ENCODE data around the gene KIF19. TPM values are rescaled to one million over a fixed set of nuclear protein-coding genes. Genes with fewer than 3 reads are reported as not detected.
"Not testable (repeated sequence)": the region's sequence is repeated elsewhere in the genome, so short reads cannot be mapped to it uniquely, and the experiment has no call there.

Gene KIF19
- total RNA-seq, 1 donor from 2014 or later = 0.50 TPM

GRCh38 chr17:74383141-74383540 is 57.1 kb downstream of the KIF19 start:
- intact Hi-C loops (cut with micrococcal nuclease) = no loop called here

DNA sequence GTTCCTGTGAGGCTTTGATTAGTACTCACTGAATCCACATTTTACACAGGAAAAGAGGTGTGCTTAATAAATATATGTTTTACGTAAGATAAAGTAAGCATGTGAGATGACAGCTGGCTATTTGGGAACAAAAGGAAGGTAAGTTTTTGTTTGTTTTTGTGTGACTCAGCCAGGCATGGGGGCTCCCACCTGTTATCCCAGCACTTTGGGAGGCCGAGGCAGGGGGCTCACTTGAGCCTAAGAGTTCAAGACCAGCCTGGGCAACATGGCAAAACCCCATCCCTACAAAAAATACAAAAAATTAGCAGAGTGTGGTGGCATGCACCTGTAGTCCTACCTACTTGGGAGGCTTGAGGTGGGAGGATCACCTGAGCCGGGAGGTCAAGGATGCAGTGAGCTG is 59.2 kb downstream of the KIF19 start:
- intact Hi-C loops (cut with micrococcal nuclease) = no loop called here

DNA sequence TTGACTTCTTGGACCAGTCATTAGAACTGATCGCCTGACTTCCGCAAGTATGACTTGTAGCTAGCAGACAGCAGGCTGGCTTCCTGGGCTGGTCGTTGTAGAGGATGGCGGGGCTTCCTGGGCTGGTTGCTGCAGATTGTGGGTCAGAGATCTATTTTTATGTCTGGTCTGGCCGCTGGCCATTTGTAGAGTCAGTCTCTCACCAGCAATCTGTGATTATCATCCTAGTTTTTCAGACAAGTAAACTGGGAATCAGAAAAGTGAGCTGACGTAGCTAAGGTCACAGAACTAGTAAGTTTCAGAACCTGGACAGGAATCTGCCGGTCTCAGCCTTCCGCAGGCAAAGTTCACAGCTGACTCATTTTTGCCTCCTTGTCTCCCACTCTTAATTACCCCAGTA is 60.4 kb downstream of the KIF19 start:
- intact Hi-C loops (cut with micrococcal nuclease) = no loop called here

DNA sequence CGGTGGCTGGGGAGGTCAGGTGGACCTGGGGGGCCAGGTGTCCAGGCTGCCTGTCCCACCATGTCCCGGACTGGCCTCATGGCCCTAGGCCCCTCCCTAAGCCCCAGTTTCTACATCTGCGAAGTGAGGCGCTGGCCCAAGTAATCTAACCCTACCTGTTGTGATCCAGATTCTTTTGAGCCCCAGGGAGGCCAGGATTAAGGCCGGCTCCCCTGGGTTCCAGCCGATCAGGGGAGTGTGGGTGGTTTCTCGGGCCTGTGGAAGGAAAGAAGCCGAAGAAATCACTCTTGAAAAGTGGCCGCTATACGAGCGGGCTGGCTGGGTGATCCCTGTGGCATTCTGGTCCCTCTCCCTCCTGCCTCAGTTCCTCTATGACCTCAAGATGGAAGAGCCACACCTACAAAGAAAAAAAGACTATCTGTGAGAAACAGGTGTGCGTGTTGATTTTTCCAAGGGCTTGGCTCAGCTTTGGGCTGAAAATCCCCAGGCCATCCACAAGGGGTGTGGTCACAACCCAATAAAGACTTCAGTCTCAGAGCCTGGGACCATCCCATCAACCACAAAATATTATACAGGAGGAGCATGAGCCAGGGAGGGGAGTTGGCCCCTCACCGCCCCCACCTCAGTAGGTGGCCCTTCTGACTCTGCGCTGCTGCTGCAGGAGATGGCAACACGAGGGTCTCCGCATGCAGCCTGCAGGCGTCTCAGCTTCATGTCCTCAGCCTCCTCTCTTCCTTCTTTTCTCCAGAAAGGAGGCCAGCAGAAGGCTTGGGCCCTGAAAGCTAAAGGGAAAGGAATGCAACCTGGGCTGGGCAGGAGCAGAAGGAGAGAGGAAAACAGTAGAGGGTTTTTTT is 61.6 kb downstream of the KIF19 start:
- intact Hi-C loops (cut with micrococcal nuclease) = no loop called here

GRCh38 chr17:74389084-74389753 is 63.2 kb downstream of the KIF19 start:
- intact Hi-C loops (cut with micrococcal nuclease) = no loop called here

GRCh38 chr17:74389937-74390679 is 64.1 kb downstream of the KIF19 start:
- intact Hi-C loops (cut with micrococcal nuclease) = no loop called here

- intact Hi-C loops (cut with micrococcal nuclease) = no loop called here
These were observed 64.9 kb downstream of the KIF19 start for GRCh38 chr17:74390680-74391653.

- intact Hi-C loops (cut with micrococcal nuclease) = no loop called here
These were observed 65.7 kb downstream of the KIF19 start for GRCh38 chr17:74391771-74392170.

GRCh38 chr17:74392848-74393247 is 66.8 kb downstream of the KIF19 start:
- intact Hi-C loops (cut with micrococcal nuclease) = no loop called here

- intact Hi-C loops (cut with micrococcal nuclease) = no loop called here
These were observed 67.4 kb downstream of the KIF19 start for GRCh38 chr17:74393346-74393942.

- intact Hi-C loops (cut with micrococcal nuclease) = no loop called here
These were observed 68.4 kb downstream of the KIF19 start for GRCh38 chr17:74394275-74394950.

- intact Hi-C loops (cut with micrococcal nuclease) = no loop called here
These were observed 69.0 kb downstream of the KIF19 start for GRCh38 chr17:74394977-74395376.

DNA sequence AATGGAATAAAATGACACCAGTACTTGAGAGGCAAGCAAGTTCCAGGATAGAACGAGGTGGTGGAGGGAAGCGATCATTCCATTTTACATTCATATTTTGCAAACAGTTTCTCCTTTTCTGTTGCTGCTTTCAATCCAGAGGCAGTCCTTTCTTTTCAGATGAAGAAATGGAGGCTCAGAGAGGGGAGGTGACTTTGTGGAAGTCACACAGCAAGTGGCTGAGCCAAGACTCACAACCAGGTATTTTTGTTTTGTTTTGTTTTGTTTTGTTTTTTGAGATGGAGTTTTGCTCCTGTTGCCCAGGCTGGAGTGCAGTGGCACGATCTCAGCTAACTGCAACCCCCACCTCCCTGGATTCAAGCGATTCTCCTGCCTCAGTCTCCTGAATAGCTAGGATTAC is 70.5 kb downstream of the KIF19 start:
- intact Hi-C loops (cut with micrococcal nuclease) = no loop called here

DNA sequence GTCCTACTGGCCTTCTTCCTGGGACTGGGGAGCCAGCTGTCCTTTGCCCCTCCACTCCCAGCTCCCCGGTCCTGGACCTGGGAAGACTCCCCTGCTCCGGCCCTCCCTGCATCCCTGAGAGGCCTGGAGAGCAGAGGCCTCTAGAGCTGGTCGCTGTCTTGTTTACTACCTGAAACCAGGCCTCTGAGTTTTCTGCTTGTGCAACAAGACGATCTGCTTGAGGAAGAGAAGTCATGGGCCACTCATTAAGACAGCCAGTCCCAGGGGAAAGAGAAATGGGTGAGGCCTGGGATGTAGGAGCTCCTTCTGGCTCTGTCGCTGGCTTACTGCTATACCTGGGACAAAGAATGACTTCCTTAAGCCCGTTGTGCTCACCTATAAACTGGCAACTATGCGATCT is 76.0 kb downstream of the KIF19 start:
- intact Hi-C loops (cut with micrococcal nuclease) = no loop called here

GRCh38 chr17:74403512-74404137 is 77.6 kb downstream of the KIF19 start:
- intact Hi-C loops (cut with micrococcal nuclease) = no loop called here

DNA sequence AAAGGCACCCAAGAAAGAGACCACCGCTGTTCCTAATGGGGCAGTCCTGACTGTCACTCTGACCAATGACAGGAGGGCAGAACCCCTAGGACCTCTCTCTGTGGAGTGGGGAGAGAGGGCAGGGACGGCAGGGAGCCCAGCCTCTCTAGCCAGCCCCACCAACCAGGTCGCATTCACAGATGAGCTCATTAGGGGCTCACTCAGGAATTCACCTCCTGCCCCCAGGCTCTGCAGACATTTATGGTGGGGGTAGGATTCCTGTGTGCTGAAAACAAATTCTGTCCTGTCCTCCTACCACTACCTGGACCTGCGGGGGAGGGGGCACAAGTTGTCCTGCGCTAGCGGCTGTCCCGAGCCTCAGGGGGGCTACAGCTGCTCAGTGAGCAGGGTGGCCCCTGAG is 78.2 kb downstream of the KIF19 start:
- intact Hi-C loops (cut with micrococcal nuclease) = no loop called here

DNA sequence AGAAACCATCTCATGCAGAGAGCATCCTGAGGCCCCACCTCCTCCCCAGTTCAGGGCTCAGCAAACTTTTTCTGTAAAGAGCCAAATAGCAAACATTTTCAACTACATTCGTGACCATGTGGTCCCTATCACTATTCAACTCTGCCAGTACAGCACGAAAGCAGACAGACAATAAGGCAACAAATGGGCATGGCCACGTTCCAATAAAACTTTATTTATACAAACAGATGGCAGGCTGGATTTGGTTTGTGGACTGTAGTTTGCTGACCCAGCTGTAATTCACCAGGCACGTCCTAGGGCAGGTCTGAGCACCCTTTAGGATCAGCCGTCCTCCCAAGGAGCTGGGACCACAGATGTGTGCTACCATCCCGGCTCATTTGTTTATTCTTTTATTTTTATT is 78.8 kb downstream of the KIF19 start:
- intact Hi-C loops (cut with micrococcal nuclease) = no loop called here

GRCh38 chr17:74405311-74405710 is 79.3 kb downstream of the KIF19 start:
- intact Hi-C loops (cut with micrococcal nuclease) = not testable (repeated sequence)
